Thymus (tissue), 11 donors: ENCODE measurements around the gene ZNF689. TPM values are rescaled to one million over a fixed set of nuclear protein-coding genes. Genes with fewer than 3 reads are reported as not detected.

Source experiments
- DNase-seq, 9 donors: peaks; one replicate each; pipeline ENCODE4 v3.0.0-alpha.2; 2013; ENCODE audit warnings: low spot score in 9 of 9, low read depth in 6 of 9, missing footprints in 1 of 9
- H3K27ac ChIP-seq, 2 donors: one replicate each; pipeline ENCODE4 v1.5.1; 2013; ENCODE audit warnings: control low read depth in 1 of 2, low read depth in 1 of 2, low read length in 1 of 2, mild to moderate bottlenecking in 1 of 2, moderate library complexity in 1 of 2
- H3K27me3 ChIP-seq, 2 donors: one replicate each; pipeline ENCODE4 v1.5.1; 2013; ENCODE audit warnings: low read length in 1 of 2; ENCODE audit not compliant: control insufficient read depth in 2 of 2, insufficient read depth in 1 of 2
- H3K36me3 ChIP-seq, 2 donors: one replicate each; pipeline ENCODE4 v1.5.1; 2013; ENCODE audit warnings: low read length in 1 of 2, mild to moderate bottlenecking in 1 of 2, moderate library complexity in 1 of 2; ENCODE audit not compliant: control insufficient read depth in 2 of 2, insufficient read depth in 2 of 2
- H3K4me1 ChIP-seq, 2 donors: one replicate each; pipeline ENCODE4 v1.5.1; 2013; ENCODE audit warnings: low read length in 2 of 2; ENCODE audit not compliant: control insufficient read depth in 2 of 2, insufficient read depth in 2 of 2
- H3K4me3 ChIP-seq, 2 donors: one replicate each; pipeline ENCODE4 v1.5.1; 2013; ENCODE audit warnings: low read length in 2 of 2, control low read depth in 1 of 2, mild to moderate bottlenecking in 1 of 2
- H3K9me3 ChIP-seq, 2 donors: one replicate each; pipeline ENCODE4 v1.5.1; 2013; ENCODE audit warnings: low read length in 1 of 2, mild to moderate bottlenecking in 1 of 2; ENCODE audit not compliant: control insufficient read depth in 2 of 2, insufficient read depth in 1 of 2
- WGBS: extraction: QIAGEN DNeasy Blood & Tissue Kit; methylation state at CpG from one replicate; pipeline ENCODE4 v1.1.7; 2013; 5-methylcytosine and 5-hydroxymethylcytosine counted together
- polyA plus RNA-seq: library from polyadenylated mRNA; stranded (reverse); fragments of 200-250 nt; gene quantifications from one replicate; pipeline ENCODE4 v1.2.3, GENCODE V29; 2013
- total RNA-seq: library from RNA; stranded (reverse); fragments of 120-200 nt; gene quantifications from one replicate; pipeline ENCODE4 v1.2.4, GENCODE V29; 2013
- donor health status: healthy.

The ZNF689 gene
- total and polyA plus RNA-seq, 2 donors, result 4.3 to 7.3 TPM

DNA sequence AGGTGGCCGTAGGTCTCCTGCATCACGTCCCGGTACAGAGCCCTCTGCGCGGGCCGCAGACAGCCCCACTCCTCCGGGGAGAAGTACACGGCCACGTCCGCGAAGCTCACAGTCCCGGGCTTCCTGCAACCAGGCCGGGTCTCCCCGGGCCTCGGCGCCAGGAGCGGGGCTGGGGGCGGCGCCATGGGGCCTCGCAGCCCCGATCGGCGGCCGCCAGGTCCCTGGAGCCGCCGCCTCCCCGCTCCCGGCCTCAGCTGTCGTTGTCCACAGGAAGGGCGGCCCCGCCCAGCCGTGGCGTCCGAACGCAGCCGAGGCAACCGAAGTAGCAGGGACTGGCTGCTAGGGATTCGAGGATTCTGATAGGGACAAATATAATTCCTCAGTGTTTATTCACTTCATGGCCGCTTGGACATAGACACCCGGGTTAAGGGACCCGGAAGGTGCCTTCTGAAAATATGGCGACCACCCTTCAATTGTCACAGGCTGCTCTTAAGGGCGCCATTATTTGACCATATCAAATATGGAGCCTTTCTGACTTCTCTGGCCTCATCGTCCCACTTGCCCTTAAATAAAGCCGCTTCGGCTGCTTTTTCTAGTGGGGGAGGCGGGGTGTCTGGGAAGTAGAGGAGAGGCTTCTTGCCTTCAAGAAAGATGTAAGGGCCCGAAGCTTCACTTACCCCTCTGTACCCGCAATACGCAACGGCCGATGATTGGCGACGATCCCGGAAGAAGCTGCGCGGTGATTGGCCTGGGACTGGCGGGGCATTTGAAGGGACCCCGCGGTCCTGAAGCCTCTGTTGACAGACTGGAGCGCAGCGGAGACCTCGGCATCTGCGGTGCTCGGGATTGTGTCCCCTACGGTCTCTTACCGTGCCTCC, 38.5 kb downstream of the ZNF689 start, which contains the start of gene ZNF688:
ZNF688 (minus strand) TSS at position 270 of the 878 bp plus-strand sequence; CDS start at position 185, 85 bp downstream.
- H3K4me1 ChIP-seq, result peaks cover 30 to 59% of the 10 kb centered on the region in 2 donors

DNA sequence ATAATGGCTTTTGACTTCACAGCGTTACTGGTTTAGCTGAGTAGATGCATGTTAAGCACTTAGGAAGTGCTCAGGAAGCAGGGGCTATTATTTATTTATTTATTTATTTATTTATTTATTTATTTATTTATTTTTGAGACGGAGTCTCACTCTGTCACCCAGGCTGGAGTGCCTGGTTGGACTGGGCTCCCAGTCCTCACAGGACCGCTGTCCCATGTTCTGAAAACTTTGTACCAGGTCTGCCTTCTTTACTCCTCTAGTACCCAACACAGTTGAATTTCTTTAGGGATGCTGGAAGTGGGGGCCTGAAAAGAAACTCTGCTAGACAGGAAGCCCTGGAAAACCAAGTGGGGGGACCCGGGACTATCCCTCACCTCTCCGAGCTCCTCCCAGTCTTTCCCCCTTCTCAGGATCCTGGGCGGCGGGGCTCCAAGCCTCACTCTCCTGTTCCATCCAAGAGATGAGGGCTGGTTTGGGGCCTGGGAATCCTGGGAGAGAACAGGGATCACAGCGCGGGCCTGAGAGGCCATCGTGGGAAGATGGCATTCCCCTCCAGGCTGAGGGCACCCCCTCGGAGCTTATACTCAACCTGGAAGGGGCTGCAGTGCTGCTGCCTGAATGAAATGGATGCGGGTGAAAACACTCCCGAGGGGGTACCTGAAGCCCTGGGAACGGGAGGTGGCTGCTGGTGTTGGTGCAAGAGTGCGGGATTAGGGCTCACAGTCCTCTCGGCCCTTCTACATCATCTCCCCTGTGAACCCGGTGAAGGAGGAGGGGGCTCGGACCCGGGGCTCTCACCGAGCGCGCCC, 39.3 kb downstream of the ZNF689 start:
- no peaks in the 10 kb centered on the region for H3K27me3 ChIP-seq
- 17% methylated on average over 22 of the region's 22 CpGs for WGBS
- H3K27ac ChIP-seq, result peak overlapping the region; percentile 95 to 100
- H3K9me3 ChIP-seq, result no peaks in the 10 kb centered on the region
- peaks cover 30 to 68% of the 10 kb centered on the region in 2 donors for H3K4me1 ChIP-seq
- H3K4me3 ChIP-seq, result peak overlapping the region; percentile 84 to 91
- peaks cover under 1 to 4% of the 10 kb centered on the region in 2 donors for H3K36me3 ChIP-seq
- peak in 1 of 9 donors; percentile 50 for DNase-seq

More for the DNA sequence above, 38.5 kb downstream of the ZNF689 start, which contains the start of gene ZNF688:
- peak within 1 kb of the TSS; percentile 95 to 100 for H3K27ac ChIP-seq
- peaks cover 3 to 4% of the 10 kb centered on the region in 2 donors for H3K36me3 ChIP-seq
- H3K27me3 ChIP-seq, result no peaks in the 10 kb centered on the region
- DNase-seq, result peak; percentile 89 to 99 (median 96)
- peak within 1 kb of the TSS; percentile 84 to 91 for H3K4me3 ChIP-seq
- WGBS, result under 1% methylated on average over 67 of the region's 67 CpGs
- H3K9me3 ChIP-seq, result no peaks in the 10 kb centered on the region

DNA sequence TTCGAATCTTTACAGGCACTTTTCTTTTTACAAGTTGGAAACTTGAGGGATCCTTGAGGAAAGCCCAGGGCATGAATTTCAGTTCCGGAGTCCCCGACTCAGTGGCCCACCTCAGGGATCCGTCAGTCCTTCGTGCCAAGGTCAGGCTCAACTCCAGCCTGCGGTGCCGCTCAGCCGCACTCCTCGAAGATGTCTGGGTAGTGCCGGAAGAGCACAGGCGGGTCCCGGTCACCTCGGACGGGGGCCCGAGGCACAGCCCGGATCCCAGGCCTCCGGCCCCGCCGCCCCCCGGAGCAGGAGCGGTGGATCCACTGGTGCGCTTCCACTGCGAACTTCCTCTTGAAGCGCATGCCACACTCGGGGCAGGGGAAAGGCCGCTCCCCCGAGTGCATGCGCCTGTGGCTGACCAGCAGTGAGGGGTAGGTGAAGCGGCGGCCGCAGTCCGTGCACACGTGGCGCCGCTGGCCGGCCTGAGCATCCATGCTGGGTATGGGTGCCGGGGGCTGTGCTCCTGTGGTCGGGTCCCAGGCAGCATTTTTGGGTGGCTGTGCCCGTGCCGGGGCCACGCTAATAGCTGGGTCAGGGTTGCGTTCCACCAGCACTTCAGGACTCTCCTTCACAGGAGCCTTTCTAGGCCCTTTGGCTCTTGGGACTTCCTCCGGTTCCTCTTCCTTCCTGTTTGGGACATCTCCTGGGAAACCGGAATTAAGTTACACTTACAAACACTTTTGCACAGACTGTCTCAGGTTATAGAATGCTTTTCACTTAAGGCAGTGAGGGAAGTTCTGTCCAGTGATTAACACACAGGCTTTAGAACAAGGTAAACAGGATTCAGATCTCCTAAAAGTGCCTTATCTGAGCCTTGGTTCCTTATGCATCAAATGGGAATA, 40.2 kb downstream of the ZNF689 start:
- peaks cover 0 to 4% of the 10 kb centered on the region in 2 donors for H3K36me3 ChIP-seq
- H3K27ac ChIP-seq, result peak overlapping the region; percentile 4 to 25
- no peak overlapping the region for H3K4me3 ChIP-seq
- H3K4me1 ChIP-seq, result peaks cover 30 to 73% of the 10 kb centered on the region in 2 donors
- H3K9me3 ChIP-seq, result no peaks in the 10 kb centered on the region
- whole genome bisulfite sequencing, result 96% methylated on average over 44 of the region's 44 CpGs
- DNase-seq, result peak in 1 of 9 donors; percentile 19
- no peaks in the 10 kb centered on the region for H3K27me3 ChIP-seq

DNA sequence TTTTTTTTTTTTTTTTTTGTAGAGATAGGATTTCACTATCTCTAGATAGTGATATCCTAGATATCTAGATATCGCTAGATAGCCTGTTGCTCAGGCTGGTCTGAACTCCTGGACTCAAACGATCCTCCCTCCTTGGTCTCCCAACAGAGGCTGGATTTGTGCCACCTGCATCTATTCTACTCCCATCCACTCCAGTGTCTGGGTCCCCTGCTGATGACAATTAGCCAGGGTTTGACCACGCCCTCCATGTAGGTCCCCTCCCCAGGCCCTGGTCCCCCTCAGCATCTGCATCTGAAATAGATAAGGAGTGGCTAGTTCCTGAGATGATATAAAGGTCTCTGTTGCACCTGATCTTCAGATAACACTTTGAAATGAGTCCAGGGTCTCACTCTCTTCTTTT, 40.9 kb downstream of the ZNF689 start:
- peak overlapping the region; percentile 93 to 98 for H3K27ac ChIP-seq
- DNase-seq, result no peak
- peaks cover 30 to 73% of the 10 kb centered on the region in 2 donors for H3K4me1 ChIP-seq
- WGBS, result 96% methylated on average over 3 of the region's 3 CpGs
- H3K9me3 ChIP-seq, result no peaks in the 10 kb centered on the region
- peaks cover 0 to 4% of the 10 kb centered on the region in 2 donors for H3K36me3 ChIP-seq
- no peak overlapping the region for H3K4me3 ChIP-seq
- H3K27me3 ChIP-seq, result no peaks in the 10 kb centered on the region

- peak in 6 of 9 donors; percentile 72 to 91 (median 78) for DNase-seq
- Histone ChIP-seq H3K36me3 (peaks cover 0 to 4% of the 10 kb centered on the region in 2 donors), H3K9me3 (no peaks in the 10 kb centered on the region), H3K27ac (peak overlapping the region; percentile 93 to 98), H3K4me1 (peaks cover 28 to 69% of the 10 kb centered on the region in 2 donors), H3K27me3 (no peaks in the 10 kb centered on the region), H3K4me3 (peak overlapping the region in 1 of 2 donors; percentile 16)
- 8% methylated on average over 6 of the region's 6 CpGs for WGBS
These were observed 42.1 kb downstream of the ZNF689 start for GRCh38 chr16:30567991-30568638.

GRCh38 chr16:30567160-30567990, 42.8 kb downstream of the ZNF689 start:
- no peak overlapping the region for H3K4me3 ChIP-seq
- no peaks in the 10 kb centered on the region for H3K9me3 ChIP-seq
- peak overlapping the region; percentile 93 to 98 for H3K27ac ChIP-seq
- DNase-seq, result peak in 1 of 9 donors; percentile 23
- peaks cover 0 to 4% of the 10 kb centered on the region in 2 donors for H3K36me3 ChIP-seq
- 87% methylated on average over 14 of the region's 14 CpGs for WGBS
- no peaks in the 10 kb centered on the region for H3K27me3 ChIP-seq
- peaks cover 27 to 62% of the 10 kb centered on the region in 2 donors for H3K4me1 ChIP-seq

DNA sequence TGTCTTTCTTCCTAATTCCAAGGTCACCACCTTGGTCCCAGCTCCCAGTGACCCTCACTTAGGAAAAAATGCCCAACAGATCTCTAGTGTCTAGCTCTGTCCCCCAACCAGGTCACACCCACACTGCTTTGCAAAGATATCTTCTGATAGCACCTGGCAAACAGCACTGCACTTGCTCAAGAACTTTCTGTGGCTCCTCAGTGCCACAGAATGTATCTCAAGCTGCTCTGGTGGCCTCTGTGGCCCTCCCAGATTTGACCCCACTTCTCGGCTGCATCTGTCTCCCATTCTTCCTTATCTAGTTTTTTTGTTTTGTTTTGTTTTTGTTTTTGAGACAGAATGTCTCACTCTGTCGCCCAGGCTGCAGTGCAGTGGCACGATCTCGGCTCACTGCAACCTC, 43.7 kb downstream of the ZNF689 start:
- DNase-seq, result no peak
- WGBS, result 98% methylated on average over 4 of the region's 4 CpGs
- H3K27me3 ChIP-seq, result peaks cover 0 to under 1% of the 10 kb centered on the region in 2 donors
- H3K4me3 ChIP-seq, result no peak overlapping the region
- H3K27ac ChIP-seq, result no peak overlapping the region
- H3K4me1 ChIP-seq, result peaks cover 28 to 60% of the 10 kb centered on the region in 2 donors
- peaks cover 0 to 4% of the 10 kb centered on the region in 2 donors for H3K36me3 ChIP-seq
- H3K9me3 ChIP-seq, result no peaks in the 10 kb centered on the region
